Right atrium auricular region (tissue), 2 donors: ENCODE results near the gene TXNRD1. TPM values are rescaled to one million over a fixed set of nuclear protein-coding genes. Genes with fewer than 3 reads are reported as not detected.

Source experiments
- DNase-seq: peaks from one replicate; pipeline ENCODE4 v3.0.0-alpha.2; 2019; ENCODE audit warnings: low spot score
- H3K27ac ChIP-seq, 2 donors: fragments of 200-600 bp; sonication (generic); 1 replicate in 1 of 2; 2 replicates in 1 of 2; pipeline ENCODE4 v1.5.1; 2016 to 2019
- H3K27me3 ChIP-seq, 2 donors: fragments of 200-600 bp; sonication (generic); one replicate each; pipeline versions ENCODE4 v1.5.1 to v1.6.0; 2017 to 2019
- H3K36me3 ChIP-seq: fragments of 200-600 bp; sonication (generic); one replicate; pipeline ENCODE4 v1.5.1; 2016
- H3K4me1 ChIP-seq, 2 donors: fragments of 200-600 bp; sonication (generic); one replicate each; pipeline versions ENCODE4 v1.5.1 to v1.6.0; 2017 to 2019
- H3K4me3 ChIP-seq, 2 donors: fragments of 200-600 bp; sonication (generic); 1 replicate in 1 of 2; 2 replicates in 1 of 2; pipeline ENCODE4 v1.5.1; 2017 to 2019; ENCODE audit warnings: mild to moderate bottlenecking in 1 of 2, moderate library complexity in 1 of 2
- H3K9me3 ChIP-seq, 2 donors: fragments of 200-600 bp; sonication (generic); one replicate each; pipeline ENCODE4 v1.5.1; 2019
- total RNA-seq, 2 donors: library from RNA; depleted of rRNA; stranded (reverse); fragments of >200 nt; gene quantifications; one replicate each; pipeline ENCODE4 v1.1.0, GENCODE V29; 2016
- TF ChIP-seq, protein P1 (sequence below), 2 donors: fragments of 200-600 bp; sonication (generic); IDR thresholded peaks; one replicate each; pipeline ENCODE4 v1.5.1; 2019; ENCODE audit warnings: antibody characterized with exemption in 2 of 2

TXNRD1 gene
- total RNA-seq, 2 donors from 2014 or later: 191 to 286 TPM

DNA sequence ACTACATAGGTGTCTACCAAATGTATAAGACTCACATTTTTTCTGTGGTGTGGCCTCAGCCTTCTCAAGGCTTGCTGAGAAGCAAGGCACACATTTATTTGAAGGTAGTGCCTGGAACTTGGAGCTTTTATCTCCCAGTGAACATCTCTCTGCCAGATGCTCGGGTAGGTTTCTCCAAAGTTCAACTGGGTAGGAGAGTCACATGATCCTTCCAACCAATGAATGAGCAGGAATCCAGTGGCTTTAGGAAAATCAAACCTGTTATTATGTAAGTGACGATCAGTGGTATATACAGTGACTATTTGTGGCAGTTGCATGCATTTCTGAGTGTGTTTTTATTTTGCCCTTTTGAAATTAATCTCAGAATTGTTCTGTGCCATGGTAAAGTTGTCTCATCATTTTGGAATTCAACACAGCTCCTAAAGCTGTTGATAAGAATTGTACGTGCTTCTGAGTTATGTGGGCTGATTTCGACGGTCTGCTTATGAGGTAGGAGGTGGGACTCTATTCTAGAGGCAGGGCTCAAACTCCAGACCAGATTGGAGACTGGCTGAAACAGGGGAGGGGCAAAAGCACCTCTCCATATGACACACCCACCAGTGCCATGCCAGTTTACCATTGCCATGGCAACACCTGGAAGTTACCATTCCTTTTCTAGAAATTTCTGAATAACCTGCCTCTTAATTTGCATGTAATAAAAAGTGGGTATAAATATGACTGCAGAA lies 145.6 kb downstream of the TXNRD1 start:
- DNase-seq: no peak
- no peaks in the 10 kb centered on the region for H3K27me3 ChIP-seq
- H3K4me3 ChIP-seq: no peak overlapping the region
- H3K4me1 ChIP-seq: peaks cover 0 to 6% of the 10 kb centered on the region in 2 donors
- H3K27ac ChIP-seq: no peak overlapping the region
- peaks cover 0 to 12% of the 10 kb centered on the region in 2 donors for H3K9me3 ChIP-seq
- no peaks in the 10 kb centered on the region for H3K36me3 ChIP-seq
- TF ChIP-seq, protein P1, sequence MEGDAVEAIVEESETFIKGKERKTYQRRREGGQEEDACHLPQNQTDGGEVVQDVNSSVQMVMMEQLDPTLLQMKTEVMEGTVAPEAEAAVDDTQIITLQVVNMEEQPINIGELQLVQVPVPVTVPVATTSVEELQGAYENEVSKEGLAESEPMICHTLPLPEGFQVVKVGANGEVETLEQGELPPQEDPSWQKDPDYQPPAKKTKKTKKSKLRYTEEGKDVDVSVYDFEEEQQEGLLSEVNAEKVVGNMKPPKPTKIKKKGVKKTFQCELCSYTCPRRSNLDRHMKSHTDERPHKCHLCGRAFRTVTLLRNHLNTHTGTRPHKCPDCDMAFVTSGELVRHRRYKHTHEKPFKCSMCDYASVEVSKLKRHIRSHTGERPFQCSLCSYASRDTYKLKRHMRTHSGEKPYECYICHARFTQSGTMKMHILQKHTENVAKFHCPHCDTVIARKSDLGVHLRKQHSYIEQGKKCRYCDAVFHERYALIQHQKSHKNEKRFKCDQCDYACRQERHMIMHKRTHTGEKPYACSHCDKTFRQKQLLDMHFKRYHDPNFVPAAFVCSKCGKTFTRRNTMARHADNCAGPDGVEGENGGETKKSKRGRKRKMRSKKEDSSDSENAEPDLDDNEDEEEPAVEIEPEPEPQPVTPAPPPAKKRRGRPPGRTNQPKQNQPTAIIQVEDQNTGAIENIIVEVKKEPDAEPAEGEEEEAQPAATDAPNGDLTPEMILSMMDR (IDR thresholded peaks at IDR 0.05): no peak

DNA sequence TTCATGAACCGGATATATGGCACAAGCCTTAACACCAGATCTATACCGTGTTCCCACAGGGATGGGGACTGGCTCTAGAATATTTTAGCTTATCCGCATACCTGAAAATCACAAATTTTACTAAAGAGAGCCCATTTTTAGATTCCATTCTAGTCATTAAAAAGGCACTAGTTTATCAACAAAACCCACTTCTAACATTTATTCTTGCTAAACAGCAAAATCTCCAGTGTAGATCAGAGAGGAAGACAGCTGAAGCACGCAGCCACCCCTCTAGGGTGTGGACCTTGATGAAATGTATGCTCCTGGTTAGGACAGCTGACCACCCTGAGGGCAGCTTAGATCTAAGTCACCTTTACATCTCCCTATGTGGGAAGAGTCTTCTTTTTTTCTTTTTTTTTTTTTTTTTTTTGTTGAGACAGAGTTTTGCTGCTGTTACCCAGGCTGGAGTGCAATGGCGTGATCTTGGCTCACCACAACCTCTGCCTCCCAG lies 150.4 kb downstream of the TXNRD1 start:
- Histone ChIP-seq H3K4me3 (no peak overlapping the region), H3K27ac (no peak overlapping the region), H3K27me3 (no peaks in the 10 kb centered on the region), H3K4me1 (no peaks in the 10 kb centered on the region), H3K36me3 (no peaks in the 10 kb centered on the region), H3K9me3 (peaks cover 6 to 12% of the 10 kb centered on the region in 2 donors)
- DNase-seq: no peak
- TF ChIP-seq, protein P1 (IDR thresholded peaks at IDR 0.05): no peak

DNA sequence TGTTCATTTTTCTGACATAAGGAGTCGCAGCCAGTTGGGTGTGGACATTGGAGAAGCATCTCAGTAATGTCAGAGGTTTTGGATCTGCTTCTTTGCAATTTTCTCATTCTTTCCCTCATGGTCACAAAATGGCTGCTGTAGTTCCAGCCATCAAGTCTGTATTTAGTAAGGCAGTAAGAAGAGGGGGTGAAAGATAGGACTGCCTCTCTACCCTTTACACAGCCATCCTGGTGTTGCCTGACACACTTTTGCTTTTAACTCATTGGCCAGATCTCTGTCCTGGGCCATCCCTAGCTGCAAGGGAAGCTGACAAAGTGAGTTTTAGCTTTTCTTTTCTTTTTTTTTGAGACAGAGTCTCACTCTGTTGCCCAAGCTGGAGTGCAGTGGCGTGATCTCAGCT lies 154.1 kb downstream of the TXNRD1 start:
- TF ChIP-seq, protein P1 (IDR thresholded peaks at IDR 0.05): no peak
- peaks cover 6 to 11% of the 10 kb centered on the region in 2 donors for H3K9me3 ChIP-seq
- no peak overlapping the region for H3K4me3 ChIP-seq
- H3K4me1 ChIP-seq: no peaks in the 10 kb centered on the region
- no peaks in the 10 kb centered on the region for H3K36me3 ChIP-seq
- DNase-seq: peak; percentile 28
- H3K27ac ChIP-seq: no peak overlapping the region
- no peaks in the 10 kb centered on the region for H3K27me3 ChIP-seq

GRCh38 chr12:104371043-104371870 lies 155.7 kb downstream of the TXNRD1 start:
- H3K27me3 ChIP-seq: no peaks in the 10 kb centered on the region
- peak; percentile 26 for DNase-seq
- no peaks in the 10 kb centered on the region for H3K36me3 ChIP-seq
- no peak overlapping the region for H3K27ac ChIP-seq
- H3K4me3 ChIP-seq: no peak overlapping the region
- peaks cover 6 to 11% of the 10 kb centered on the region in 2 donors for H3K9me3 ChIP-seq
- TF ChIP-seq, protein P1 (IDR thresholded peaks at IDR 0.05): no peak
- H3K4me1 ChIP-seq: no peaks in the 10 kb centered on the region

DNA sequence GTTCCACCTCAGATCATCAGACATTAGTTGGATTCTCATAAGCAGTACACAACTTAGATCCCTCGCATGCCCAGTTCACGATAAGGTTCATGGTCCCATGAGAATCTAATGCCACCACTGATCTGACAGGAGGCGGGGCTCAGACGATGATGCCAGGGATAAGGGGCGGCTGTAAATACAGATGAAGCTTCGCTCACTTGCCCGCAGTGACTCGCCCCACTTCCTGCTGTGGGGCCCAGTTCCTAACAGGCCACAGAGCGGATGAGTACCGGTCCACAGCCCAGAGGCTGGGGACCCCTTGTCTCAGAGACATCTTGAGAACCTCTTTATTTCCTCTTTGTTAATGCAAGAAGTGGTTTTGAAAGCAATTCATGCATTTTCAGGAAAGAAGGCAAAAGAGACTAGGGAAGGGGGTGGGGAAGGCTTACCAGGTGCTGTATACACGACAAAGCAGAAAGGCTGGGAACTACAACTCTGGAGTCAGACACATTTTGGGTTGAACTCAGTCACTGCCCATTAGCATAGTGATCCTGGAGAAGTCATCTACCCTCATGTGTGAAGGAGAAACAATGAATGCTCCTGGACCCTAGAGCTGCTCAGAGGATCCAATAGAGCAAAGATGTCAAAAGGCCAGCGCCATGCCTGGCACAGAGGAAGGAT lies 156.6 kb downstream of the TXNRD1 start:
- TF ChIP-seq, protein P1 (IDR thresholded peaks at IDR 0.05): no peak
- peak; percentile 54 for DNase-seq

More for the DNA sequence above, 156.6 kb downstream of the TXNRD1 start:
- Histone ChIP-seq H3K4me3 (no peak overlapping the region), H3K27ac (no peak overlapping the region), H3K36me3 (no peaks in the 10 kb centered on the region), H3K4me1 (no peaks in the 10 kb centered on the region), H3K27me3 (no peaks in the 10 kb centered on the region), H3K9me3 (peaks cover 6 to 11% of the 10 kb centered on the region in 2 donors)
